GM21381 (cell line): Measurements from ENCODE around the gene MRTFB.

ENCODE experiments used
- ATAC-seq: cut with Tn5 transposase; IDR thresholded peaks from one replicate; pipeline ENCODE4 v1.9.1; 2021; ENCODE audit warnings: mild to moderate bottlenecking, moderate library complexity; ENCODE audit not compliant: unreplicated experiment

MRTFB gene

DNA sequence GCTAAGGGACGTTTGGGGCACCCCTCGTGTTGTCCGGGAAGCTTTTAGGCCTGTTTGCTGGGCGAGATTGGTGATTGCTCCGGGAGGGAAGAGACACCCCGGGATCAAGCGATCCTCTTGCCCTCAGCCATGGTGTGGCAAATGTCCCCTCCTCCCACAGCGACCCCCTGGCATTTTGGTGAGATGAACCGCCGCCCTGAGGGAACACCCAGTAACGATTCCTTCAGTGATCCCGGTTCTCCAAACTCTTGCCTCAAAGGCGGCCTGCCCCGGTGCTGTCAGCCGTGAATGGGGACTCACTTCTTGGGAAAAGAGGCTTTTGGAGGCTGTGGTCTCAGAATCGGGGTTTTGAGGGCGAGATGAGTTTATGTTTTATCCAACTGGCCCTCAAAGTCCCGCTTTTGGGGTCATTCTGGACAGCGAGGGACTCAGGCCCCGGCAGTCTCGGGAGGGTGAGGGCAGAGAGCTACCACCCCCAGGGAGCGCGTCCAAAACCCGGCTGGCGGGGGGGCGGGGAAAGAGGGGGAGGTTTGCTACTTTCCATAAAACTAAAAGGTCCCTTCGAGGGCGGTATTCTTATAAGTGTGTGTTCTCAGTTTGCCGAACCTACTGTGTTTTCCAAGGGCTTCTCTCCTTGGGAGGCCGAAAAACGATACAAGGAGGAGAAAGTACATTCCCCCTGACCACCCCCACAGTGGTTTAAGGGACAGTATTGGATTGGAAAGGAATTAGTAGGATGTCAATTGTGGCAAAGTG is 232.7 kb downstream of the MRTFB start:
- ATAC-seq, result no peak

DNA sequence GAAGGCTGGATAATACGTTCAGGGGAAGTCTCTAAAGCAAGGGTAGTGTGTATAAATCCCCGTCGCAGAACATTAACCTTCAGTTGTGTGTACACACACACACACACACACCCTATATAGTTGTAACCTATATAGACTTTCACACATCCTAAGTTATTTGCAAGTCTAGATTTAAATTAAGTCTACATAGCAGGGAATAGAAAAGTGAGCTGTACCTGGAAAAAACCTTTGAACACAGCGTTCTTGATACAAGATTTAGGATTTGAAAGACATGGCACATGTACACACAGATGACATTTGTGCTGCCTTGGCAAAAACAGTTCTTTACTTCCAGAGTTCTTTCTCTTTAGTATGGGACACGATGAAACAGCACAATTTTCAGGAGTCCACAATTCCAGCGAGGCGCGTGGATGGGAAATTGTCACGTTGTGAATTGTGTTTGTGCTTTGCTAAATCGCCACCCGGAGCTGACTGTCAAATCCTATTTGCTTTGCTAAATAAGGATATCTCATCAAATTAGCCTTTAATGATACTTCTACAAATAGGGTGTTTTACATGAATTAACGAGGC is 233.9 kb downstream of the MRTFB start:
- ATAC-seq, result no peak

DNA sequence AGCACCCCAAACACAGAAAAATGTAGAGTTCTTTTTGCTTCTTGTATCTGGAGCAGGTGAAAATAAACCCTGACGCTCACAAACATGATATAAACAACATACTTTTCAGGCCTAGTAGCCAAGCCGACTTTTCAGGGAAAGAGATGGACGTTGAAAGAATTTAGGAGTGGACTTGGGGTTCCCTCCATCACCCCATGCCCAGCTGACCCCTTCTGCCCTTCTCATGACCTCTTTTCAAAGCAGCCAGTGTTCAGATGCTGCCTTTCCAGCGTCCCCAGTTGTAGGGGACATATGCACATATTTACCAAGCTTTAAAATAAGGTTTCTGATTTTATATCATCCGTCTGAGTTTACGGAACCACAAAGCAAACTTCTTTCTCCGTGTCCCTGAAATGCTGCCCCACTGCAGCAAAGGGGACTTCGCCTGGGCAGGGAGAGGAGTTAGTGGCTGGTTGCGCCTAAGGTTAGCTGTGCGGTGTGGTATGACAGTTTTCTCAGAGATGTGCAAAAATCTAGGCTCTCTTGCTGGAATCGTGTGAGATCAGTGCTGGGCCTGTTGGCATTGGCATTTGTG is 235.5 kb downstream of the MRTFB start:
- ATAC-seq, result no peak

DNA sequence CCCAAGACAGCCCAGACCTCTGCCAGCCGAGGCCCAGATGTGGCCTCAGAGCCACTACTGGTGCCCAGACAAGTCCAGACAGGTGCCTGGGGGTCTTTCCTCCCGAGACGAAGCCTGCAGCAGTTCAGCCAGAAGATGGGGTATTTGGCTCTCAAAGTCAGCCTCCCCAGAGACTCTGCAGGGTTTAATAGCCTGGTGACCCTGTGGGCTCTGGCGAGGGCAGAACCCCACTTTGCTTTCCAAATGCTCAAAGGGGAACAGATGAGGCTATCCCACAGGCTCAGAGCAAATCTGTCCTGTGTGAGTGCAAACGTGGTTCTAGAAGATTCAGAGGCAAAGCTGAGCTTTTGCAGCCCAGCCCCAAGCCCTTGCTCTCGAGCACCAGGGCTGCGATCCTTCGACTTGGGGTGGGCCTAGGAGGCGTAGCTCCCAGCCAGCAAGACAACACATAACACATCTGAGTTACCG is 236.0 kb downstream of the MRTFB start:
- no peak for ATAC-seq

DNA sequence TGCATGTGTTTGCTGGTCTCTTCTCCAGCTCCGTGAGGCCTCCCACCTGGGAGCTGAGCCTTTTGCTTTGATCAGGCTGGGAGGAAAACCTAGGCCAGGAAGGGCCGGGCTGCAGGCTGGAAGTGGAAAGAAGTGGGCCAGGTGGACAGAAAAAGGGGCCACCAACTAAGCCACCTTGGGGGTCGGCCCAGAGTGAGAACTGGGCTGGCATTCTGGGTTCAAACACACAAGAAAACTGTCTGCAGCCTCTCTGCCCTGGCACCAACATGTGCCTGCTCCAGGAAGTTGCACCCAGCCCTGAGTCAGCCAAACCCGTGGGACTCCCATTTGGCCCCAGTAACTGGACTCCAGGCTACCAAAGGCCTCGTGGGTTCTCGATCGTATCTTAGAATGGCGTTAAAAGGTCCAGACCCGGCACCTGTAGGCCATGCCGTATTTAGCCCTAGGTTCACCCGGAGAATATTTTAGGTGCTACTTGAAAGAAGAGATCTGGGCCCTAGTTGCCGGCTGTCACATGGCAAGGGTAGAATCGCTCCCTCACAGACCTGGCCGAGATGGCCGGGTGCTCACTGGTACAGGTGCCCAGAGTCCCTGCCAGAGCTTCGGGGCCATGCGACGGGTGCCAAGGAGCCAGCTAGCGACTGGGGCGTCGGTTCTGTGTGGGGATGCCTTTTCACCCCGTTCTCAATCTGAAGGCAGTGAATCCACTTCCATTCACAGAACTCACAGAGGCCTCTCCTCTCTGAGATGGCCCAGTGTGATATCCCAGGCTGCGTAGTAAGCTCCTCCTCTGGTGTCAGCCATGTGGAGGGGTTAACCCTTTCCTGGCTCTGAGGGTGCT is 236.6 kb downstream of the MRTFB start:
- ATAC-seq, result no peak

DNA sequence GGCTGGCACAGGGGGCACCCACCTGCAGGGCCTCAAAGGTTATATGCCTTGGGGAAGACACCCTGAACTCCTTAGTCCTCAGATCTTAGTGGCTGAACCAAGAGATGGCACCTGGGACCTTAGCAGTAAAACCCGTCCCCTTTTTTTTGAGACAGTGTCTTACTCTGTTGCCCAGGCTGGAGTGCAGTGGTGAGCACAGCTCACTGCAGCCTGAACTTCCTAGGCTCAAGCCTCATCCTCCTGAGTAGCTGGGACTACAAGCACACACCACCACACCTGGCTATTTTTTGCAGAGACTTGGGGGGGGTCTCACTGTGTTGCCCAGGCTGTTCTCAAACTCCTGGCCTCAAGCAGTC is 237.2 kb downstream of the MRTFB start:
- ATAC-seq, result no peak

DNA sequence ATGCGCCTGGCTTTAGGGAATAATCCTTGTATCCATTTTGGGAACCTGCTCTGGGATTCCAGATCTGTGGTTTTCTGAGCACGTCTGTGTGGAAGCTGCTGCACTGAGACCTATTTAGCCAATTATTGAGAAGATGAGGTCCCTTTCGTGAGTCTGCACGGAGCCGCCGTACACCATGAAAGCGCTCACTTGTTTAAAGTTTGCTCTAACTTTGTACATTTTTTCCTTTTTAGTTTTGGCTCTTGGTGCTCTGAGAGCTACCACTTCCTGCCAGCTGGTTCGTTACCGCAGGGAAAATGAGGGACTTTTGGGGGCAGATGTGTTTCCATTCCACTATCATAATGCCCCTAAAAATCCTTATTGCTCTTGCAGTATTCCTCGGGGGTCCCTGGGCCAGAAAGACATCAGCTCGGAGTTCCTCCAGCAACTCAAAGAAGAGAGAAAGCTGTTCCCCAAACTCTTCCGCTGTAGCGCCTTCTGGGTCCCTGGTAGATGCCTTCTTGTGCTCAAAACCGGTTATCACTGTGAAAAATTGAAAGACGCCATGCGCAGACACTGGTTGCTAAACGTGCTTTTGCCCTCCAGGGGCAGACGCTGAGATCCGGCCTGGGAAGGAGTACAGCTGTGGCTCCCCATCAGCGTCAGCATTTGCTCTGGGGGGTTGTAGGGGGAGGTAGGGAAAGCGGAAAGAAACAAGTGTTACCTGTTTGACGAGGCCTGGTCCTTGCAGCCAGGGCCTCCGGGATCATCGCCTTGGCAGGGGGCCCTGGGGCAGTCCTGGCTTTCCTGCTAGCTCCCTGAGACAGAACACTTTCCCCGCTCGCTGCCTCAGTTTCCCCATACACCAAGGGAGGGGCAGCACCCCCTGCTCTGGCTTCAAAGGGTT is 238.1 kb downstream of the MRTFB start:
- no peak for ATAC-seq

DNA sequence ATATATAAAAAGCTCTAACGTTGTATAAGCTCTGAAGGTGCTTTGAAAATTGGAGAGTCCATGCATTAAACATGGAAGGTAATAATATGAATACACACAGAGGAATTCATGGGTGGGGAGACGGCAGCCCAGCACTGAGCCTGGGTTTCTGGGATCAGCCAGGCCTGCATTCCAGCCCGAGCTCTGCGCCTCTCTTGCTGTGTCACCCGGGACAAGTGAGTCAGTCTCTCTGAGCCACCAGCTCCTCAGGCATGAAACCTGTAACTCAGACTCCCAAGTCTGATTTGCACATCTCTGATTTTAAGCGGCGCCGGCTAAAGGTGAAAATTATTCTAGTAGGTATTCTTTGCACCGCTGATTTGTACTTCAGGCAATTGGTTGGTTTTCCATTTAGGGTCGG is 238.8 kb downstream of the MRTFB start:
- no peak for ATAC-seq

DNA sequence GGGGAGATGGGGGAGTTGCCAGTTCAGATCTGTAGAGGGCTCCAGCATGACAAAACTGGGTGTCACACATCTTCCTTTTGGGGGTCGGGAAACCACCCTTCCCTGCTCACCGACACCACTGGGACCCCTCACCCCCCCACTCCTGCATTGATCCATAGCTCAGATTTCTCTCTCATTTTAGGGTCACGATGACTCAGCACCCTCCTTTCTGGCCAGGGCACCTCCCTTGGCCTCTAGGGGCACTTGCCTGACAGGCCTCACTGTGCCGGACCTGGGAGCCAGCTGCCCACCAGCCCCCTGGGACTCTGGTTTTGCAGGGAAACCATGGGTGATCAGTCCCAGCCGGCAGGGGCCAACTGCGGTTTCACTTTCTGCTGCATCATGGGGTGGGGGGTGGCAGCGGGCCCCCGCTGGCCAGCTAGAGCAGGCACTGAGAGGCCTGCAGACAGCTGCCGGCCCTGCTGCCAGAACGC is 239.4 kb downstream of the MRTFB start:
- ATAC-seq, result peak; percentile 64

DNA sequence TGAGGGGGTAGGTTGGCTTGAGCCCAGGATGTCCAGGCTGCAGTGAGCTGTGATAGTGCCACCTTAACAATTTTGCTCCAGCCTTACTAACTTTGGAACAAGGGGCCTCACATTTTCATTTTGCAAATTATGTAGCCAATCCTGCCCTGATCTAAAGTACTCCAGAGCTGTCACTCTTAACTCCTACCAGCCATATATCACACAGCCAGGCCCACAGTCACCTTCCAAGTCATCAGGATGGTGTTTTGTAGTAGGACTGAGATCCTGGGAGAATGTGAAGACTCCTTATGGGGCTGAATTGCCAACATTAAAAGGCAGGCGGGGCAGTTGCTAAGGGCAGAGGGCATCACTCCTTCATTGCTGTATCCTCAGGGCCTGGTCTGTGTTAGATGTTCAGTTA is 243.0 kb downstream of the MRTFB start:
- ATAC-seq, result no peak

DNA sequence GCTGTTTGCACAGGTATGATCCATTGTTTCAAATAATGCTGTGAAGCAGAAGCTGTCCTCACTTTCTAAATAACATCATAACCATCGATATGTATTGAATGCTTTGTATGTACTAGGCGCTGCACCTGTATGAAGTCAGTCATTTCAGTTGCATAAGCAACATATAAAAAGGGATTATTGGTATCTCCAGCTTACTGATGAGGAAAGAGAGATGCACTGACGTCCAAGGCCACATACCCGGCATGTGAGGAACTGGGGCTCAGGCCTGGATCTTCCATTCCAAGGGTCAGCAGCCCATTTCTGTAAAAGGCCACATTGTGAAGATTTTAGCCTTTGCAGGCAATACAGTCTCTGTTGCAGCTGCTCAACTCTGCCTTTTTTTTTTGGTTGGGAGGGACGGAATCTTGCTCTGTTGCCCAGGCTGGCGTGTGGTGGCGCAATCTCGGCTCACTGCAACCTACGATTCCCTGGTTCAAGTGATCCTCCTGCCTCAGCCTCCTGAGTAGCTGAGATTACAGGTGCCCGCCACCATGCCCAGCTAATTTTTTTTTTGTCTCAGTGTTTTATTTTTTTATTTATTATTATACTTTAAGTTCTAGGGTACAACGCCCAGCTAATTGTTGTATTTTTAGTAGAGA is 244.7 kb downstream of the MRTFB start:
- no peak for ATAC-seq
